ENCODE results near the gene PRPF6. TPM values are rescaled to one million over a fixed set of nuclear protein-coding genes. Genes with fewer than 3 reads are reported as not detected.

PRPF6 gene
- polyA plus RNA-seq, 1 donor from 2014 or later: 91.9 TPM

- Histone ChIP-seq H3K27ac (ENCODE audit: low read length) (no peak overlapping the region), H3K9me2 (ENCODE audit: insufficient read depth, low read length) (no peaks in the 10 kb centered on the region), H3K4me2 (ENCODE audit: low read length) (no peak overlapping the region), H3K9ac (ENCODE audit: low read length) (no peak overlapping the region), H3K79me2 (replicated peaks; ENCODE audit: insufficient read depth, low read length) (no peaks in the 10 kb centered on the region), H3K4me3 (ENCODE audit: low read length) (no peak overlapping the region), H2AFZ (ENCODE audit: low read depth, low read length) (no peak overlapping the region), H4K20me1 (ENCODE audit: insufficient read depth) (no peaks in the 10 kb centered on the region), H3F3A (ENCODE audit: insufficient read depth, low read length, poor library complexity, severe bottlenecking) (no peaks in the 10 kb centered on the region), H3K9me3 (ENCODE audit: low read length) (no peaks in the 10 kb centered on the region), H3K36me3 (ENCODE audit: insufficient read depth, low read length) (no peaks in the 10 kb centered on the region), H3K27me3 (ENCODE audit: insufficient read depth, low read depth, low read length) (peaks cover 83% of the 10 kb centered on the region)
- TF ChIP-seq EZH2 (IDR thresholded peaks at IDR 0.05; ENCODE audit: borderline replicate concordance, insufficient read depth, low read length, poor library complexity, severe bottlenecking) (no peak), REST (IDR thresholded peaks at IDR 0.05; ENCODE audit: borderline replicate concordance) (no peak), SMC3 (conservative IDR thresholded peaks at IDR 0.05; ENCODE audit: poor library complexity) (no peak), CTCF (IDR thresholded peaks at IDR 0.05; ENCODE audit: poor library complexity, severe bottlenecking) (no peak), POLR2AphosphoS5 (IDR thresholded peaks at IDR 0.05) (no peak), EP300 (conservative IDR thresholded peaks at IDR 0.05; ENCODE audit: poor library complexity, severe bottlenecking) (no peak), TAF1 (IDR thresholded peaks at IDR 0.05; ENCODE audit: low read depth) (no peak), MXI1 (conservative IDR thresholded peaks at IDR 0.05; ENCODE audit: poor library complexity, severe bottlenecking) (no peak)
Measured at GRCh38 chr20:64040231-64041039, 59.5 kb downstream of the PRPF6 start.

GRCh38 chr20:64041040-64041780 lies 60.3 kb downstream of the PRPF6 start:
- Histone ChIP-seq H3K4me2 (ENCODE audit: low read length) (no peak overlapping the region), H3K27me3 (ENCODE audit: insufficient read depth, low read depth, low read length) (peaks cover 91% of the 10 kb centered on the region)
- TF ChIP-seq REST (IDR thresholded peaks at IDR 0.05; ENCODE audit: borderline replicate concordance) (no peak), SMC3 (conservative IDR thresholded peaks at IDR 0.05; ENCODE audit: poor library complexity) (no peak), CTCF (IDR thresholded peaks at IDR 0.05; ENCODE audit: poor library complexity, severe bottlenecking) (no peak), POLR2AphosphoS5 (IDR thresholded peaks at IDR 0.05) (no peak), MXI1 (conservative IDR thresholded peaks at IDR 0.05; ENCODE audit: poor library complexity, severe bottlenecking) (no peak), TAF1 (IDR thresholded peaks at IDR 0.05; ENCODE audit: low read depth) (no peak), RAD21 (conservative IDR thresholded peaks at IDR 0.05) (no peak), EZH2 (IDR thresholded peaks at IDR 0.05; ENCODE audit: borderline replicate concordance, insufficient read depth, low read length, poor library complexity, severe bottlenecking) (no peak), EP300 (conservative IDR thresholded peaks at IDR 0.05; ENCODE audit: poor library complexity, severe bottlenecking) (no peak)

More at GRCh38 chr20:64041040-64041780, 60.3 kb downstream of the PRPF6 start:
- H3K4me3 ChIP-seq (ENCODE audit: low read length): no peak overlapping the region
- no peaks in the 10 kb centered on the region for H3K9me3 ChIP-seq (ENCODE audit: low read length)
- H3K27ac ChIP-seq (ENCODE audit: low read length): no peak overlapping the region
- no peak overlapping the region for H3K9ac ChIP-seq (ENCODE audit: low read length)
- H2AFZ ChIP-seq (ENCODE audit: low read depth, low read length): no peak overlapping the region
- H3K9me2 ChIP-seq (ENCODE audit: insufficient read depth, low read length): no peaks in the 10 kb centered on the region
- H4K20me1 ChIP-seq (ENCODE audit: insufficient read depth): no peaks in the 10 kb centered on the region
- H3F3A ChIP-seq (ENCODE audit: insufficient read depth, low read length, poor library complexity, severe bottlenecking): no peaks in the 10 kb centered on the region
- H3K36me3 ChIP-seq (ENCODE audit: insufficient read depth, low read length): no peaks in the 10 kb centered on the region
- no peaks in the 10 kb centered on the region for H3K79me2 ChIP-seq (replicated peaks; ENCODE audit: insufficient read depth, low read length)
